Measurements from ENCODE around the gene CYP27A1.

Gene CYP27A1

DNA sequence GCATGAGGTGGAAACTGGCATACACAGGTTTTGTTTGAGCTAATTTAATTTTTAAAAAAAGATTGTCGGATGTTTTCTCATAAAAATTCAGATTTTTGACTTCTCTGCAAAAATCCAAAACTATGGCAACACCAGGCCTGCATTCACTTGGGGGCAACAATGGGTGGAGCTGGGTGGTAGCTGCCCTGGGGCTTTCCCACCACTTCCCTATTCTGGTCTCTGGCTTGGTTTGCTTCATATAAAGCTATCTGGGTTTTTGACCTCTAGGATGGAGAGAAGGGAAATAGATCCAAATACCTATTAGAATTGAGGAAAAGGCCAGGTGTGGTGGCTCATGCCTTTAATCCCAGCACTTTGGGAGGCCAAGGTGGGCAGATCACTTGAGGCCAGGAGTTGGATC lies 5.5 kb upstream of the CYP27A1 start:
- DNase-seq, result no peak

GRCh38 chr2:218777276-218777990 lies 4.5 kb upstream of the CYP27A1 start:
- DNase-seq, result no peak

DNA sequence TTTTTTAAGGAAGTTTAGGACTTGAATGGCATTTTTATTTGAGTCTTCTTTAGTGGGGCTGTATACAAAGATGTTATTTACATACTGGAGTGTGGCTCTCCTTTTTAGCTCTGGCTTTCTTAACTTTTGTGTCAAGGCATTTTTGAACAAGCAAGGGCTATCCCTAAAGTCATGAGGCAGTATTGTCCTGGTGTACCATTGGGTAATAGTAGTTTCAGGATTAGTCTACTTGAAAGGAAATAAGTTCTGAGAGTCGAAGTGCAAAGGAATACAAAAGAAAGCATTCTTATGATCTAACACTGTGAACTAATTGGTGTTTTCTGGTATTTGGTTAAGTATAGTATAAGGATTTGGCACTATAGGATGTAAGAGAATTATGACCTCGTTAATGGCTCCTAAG lies 1.9 kb upstream of the CYP27A1 start:
- DNase-seq, result no peak

GRCh38 chr2:218780851-218781690 lies 876 bp upstream of the CYP27A1 start:
- no peak for DNase-seq

GRCh38 chr2:218782528-218782844 lies 539 bp downstream of the CYP27A1 start:
- DNase-seq, result no peak

DNA sequence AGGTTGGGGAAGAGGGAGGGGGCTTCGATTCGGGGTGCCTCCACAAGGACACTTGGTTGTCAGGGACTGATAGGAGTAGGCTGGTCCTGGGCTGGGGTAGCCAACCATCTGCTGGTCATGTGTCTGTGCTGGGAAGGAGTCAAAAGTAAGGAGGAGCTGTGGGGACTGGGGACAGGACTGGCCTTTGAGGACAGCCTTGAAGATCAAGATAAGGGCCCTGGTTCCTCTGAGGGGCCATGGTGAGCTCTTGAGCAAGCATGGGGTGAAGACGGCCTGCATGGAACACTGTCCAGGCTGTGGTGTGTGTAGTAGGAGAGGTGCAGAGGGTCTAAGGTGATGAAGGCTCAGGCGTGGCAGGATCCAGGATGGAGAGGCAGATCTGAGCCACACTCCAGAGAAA lies 1.7 kb downstream of the CYP27A1 start:
- no peak for DNase-seq

DNA sequence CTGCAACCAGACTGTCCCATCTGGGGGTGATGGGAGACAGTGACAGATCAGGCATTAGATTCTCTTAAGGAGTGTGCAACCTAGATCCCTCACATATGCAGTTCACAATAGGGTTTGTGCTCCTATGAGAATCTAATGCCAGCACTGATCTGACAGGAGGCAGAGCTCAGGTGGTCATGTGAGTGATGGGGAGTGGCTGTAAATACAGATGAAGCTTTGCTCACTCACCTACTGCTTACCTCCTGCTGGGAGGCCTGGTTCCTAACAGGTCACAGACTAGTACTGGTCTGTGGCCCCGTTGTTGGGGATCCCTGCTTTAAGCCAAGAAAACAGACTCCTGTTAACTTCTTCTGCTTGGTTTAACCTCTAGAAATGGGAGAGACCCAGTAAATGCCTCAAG lies 3.2 kb downstream of the CYP27A1 start:
- DNase-seq, result no peak

- DNase-seq, result no peak
Measured at GRCh38 chr2:218786133-218786532, 4.2 kb downstream of the CYP27A1 start.

- no peak for DNase-seq
Measured at GRCh38 chr2:218788529-218789255, 6.7 kb downstream of the CYP27A1 start.

DNA sequence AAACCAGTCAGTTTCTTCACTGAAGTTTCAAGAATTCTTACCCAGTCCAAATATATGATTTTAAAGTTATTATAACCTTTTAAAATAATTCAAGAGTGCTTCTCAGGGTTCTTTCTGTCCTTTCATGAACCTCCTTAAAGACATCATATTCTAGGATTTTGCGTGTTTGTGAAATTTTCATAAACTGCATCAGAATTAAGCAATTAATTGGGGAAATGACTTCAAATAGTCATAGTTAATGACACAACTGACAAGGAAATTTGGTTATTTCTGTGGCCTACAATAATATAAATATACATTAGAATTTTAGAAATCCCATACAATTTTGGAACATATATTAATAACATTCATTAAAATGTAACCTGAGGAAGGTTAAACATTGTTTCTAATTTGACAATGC lies 10.5 kb downstream of the CYP27A1 start:
- no peak for DNase-seq

DNA sequence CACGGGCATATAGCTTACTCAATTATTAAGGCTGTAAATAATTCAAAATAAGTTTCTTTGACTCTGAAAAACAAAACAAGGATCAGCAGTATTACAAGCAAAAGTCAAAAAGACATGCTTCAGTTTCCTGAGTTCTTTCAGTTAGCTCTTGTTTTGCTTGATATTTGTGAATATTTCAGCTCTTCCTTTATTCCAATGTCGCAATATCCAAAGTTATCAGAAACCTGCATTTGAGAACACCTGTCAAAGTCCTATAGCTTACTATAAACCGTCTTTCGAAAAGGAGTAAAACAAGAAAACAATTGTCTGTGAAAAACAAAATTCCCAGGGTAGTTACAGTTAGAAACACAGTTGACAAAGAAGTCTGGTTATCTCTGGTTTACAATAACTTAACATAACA lies 14.7 kb downstream of the CYP27A1 start:
- DNase-seq, result no peak

GRCh38 chr2:218798767-218799504 lies 17.0 kb downstream of the CYP27A1 start:
- peak; percentile 69 for DNase-seq

DNA sequence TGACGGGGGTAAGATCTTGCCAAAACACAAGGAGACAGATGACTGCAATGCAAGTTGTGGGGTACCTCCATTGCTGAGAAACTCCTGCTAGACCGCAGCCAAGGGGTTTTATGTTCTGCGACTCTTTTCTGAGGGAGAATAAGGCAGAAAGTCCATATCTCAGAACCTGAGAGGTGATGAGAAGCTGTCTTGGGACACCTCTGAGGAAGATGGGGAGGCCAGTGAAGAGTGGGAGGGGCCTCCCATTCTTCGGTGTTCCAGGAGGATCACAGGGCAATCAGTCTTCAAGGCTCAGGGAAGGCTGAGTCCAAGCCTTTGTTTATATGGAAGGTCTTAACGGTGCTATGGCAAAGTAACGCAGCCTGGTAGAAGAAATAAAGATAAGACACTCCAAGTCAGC lies 18.0 kb downstream of the CYP27A1 start:
- no peak for DNase-seq

- DNase-seq, result peak; percentile 31
Measured at GRCh38 chr2:218802386-218802994, 20.5 kb downstream of the CYP27A1 start.

DNA sequence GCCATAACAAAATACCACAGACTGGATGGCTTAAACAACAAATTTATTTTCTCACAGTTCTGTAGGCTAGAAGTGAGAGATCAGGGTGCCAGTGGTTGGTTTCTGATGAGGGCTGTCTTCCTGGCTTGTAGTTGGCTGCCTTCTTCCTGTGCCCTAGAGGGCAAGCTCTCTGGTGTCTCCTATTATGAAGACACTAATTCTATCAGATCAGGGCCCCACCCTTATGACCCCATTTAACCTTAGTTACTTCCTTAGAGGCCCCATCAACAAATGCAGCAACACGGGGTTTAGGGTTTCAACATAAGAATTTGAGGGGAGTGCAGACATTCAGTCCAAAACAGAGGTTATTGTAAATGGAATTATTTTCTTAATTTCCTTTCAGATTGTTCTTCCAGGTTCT lies 22.9 kb downstream of the CYP27A1 start:
- DNase-seq, result no peak

GRCh38 chr2:218805627-218806026 lies 23.7 kb downstream of the CYP27A1 start:
- DNase-seq, result no peak

DNA sequence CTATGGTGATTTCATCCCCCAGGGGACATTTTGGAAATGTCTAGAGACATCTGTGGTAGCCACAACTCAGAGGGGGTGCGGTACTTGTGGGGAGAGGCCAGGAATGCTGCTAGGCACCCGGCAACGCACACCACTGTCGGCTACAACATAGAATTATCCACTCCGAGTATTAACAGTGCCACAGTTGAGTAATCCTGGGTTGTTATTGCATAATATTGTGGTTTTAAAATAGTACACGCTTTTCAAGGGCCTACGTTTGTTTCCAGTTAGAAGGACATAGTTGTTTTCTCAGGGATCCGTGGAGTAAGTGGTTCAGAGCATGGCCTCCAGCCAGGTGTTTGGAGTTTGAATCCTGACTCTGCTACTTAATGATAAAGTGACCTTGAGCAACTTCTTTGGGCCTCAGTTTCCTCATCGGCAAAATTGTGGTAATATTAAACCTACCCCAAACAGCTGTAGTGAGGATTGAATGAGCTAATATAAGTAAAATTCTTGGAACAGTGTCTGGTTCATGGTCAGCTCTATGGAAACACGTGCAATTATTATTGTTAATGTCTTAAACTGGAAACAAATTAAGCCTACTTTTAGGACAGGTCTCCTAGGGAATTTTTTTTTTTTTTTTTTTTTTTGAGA lies 24.5 kb downstream of the CYP27A1 start:
- DNase-seq, result peak; percentile 72

DNA sequence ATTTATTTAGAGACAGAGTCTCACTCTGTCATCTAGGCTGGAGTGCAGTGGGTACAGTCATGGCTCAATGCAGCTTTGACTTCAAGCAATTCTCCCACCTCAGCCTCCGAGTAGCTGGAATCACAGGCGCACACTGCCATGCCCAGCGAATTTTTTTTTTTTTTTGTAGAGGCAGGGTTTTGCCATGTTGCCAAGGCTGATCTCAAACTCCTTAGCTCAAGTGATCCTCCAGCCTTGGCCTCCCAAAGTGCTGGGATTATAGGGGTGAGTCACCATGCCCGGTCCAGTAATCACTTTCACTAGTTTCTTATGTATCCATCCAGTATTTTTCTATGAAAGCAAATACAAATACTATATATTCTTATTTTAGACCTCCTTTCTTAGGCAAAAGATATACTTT lies 25.7 kb downstream of the CYP27A1 start:
- DNase-seq, result no peak

DNA sequence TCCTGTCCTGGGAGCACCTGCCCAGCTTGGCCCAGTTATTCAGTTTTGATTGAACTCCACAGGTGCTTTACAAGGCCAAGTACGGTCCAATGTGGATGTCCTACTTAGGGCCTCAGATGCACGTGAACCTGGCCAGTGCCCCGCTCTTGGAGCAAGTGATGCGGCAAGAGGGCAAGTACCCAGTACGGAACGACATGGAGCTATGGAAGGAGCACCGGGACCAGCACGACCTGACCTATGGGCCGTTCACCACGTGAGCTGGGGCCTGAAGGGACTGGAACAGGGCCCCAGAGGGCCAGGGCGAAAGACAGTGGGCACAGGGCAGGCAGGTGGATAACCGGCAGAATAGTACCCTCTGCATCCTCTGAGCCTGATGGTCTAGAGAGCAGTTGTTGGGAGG lies 27.6 kb downstream of the CYP27A1 start:
- DNase-seq, result no peak

- DNase-seq, result no peak
Measured at GRCh38 chr2:218810256-218810655, 28.3 kb downstream of the CYP27A1 start.

DNA sequence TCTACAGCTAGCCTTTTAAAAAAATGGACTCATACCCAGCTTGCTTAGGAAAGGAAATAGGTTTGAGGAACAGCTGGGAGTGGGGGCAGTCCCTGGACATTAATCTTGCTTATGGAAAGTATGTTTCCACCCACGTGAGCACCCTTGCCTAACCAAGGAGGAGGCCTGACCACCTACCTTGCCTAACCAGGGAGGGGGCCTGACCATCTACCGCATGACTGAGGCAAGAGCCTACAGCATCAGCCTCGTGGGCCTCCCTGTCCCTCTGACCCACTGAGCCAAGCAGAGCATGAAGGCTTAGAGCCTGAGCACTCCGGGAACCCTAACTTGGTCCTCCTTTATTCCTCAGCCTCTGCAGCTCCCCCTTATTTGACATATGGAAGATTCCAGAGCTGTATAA lies 29.4 kb downstream of the CYP27A1 start:
- no peak for DNase-seq

DNA sequence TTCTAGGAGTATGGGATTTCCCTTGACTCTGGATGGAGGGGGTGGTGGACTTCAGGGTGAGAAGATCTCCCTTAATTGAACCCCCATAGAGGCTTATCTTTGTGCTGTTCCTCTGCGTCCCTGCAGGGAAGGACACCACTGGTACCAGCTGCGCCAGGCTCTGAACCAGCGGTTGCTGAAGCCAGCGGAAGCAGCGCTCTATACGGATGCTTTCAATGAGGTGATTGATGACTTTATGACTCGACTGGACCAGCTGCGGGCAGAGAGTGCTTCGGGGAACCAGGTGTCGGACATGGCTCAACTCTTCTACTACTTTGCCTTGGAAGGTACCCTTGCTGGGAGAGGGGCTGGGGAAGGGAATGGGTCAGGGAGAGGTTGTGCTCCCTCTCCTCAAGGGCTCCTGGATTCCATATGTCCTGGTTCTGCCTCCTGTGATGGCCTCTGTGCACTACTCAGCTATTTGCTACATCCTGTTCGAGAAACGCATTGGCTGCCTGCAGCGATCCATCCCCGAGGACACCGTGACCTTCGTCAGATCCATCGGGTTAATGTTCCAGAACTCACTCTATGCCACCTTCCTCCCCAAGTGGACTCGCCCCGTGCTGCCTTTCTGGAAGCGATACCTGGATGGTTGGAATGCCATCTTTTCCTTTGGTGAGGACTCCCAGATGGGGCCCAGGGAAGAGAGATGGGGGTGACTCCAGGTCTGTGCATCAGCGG lies 30.3 kb downstream of the CYP27A1 start:
- DNase-seq, result no peak

All from hematopoietic multipotent progenitor cell treated with erythropoietin and hydrocortisone succinate and interleukin-3 and kit ligand, for 4 days (in vitro differentiated cells).